NCI-H2107 treated with DMSO at 0.1 percent for 48 hours (cell line): ENCODE results near the gene CANT1.

ENCODE experiments used
- DNase-seq: peaks from one replicate; lab custom pipeline; 2025; ENCODE audit not compliant: unreplicated experiment; lab: John Stamatoyannopoulos, UW

CANT1 gene

GRCh38 chr17:79009397-79010303, at the start of gene CANT1:
Gene CANT1, minus strand, starts transcription at chr17:79009764. Its CDS starts 12,142 bp downstream, at chr17:78997622.
- DNase-seq: peak; percentile 33

- no peak for DNase-seq
Observed at GRCh38 chr17:79057737-79058385, 48.3 kb upstream of the CANT1 start.

- DNase-seq: no peak
Observed at GRCh38 chr17:79055197-79055596, 45.6 kb upstream of the CANT1 start.

- no peak for DNase-seq
Observed at GRCh38 chr17:79054200-79054960, 44.8 kb upstream of the CANT1 start.

- no peak for DNase-seq
Observed at GRCh38 chr17:79053251-79053925, 43.8 kb upstream of the CANT1 start.

- DNase-seq: no peak
Observed at GRCh38 chr17:79052131-79052530, 42.6 kb upstream of the CANT1 start.

GRCh38 chr17:79051306-79051705, 41.7 kb upstream of the CANT1 start:
- DNase-seq: no peak

- no peak for DNase-seq
Observed at GRCh38 chr17:79050551-79050950, 41.0 kb upstream of the CANT1 start.

GRCh38 chr17:79049821-79050220, 40.3 kb upstream of the CANT1 start:
- no peak for DNase-seq

- no peak for DNase-seq
Observed at GRCh38 chr17:79048826-79049755, 39.5 kb upstream of the CANT1 start.

- DNase-seq: no peak
Observed at GRCh38 chr17:79047923-79048825, 38.6 kb upstream of the CANT1 start.

- DNase-seq: no peak
Observed at GRCh38 chr17:79047291-79047920, 37.8 kb upstream of the CANT1 start.

GRCh38 chr17:79046916-79047280, 37.3 kb upstream of the CANT1 start:
- DNase-seq: no peak

- DNase-seq: no peak
Observed at GRCh38 chr17:79046197-79046915, 36.8 kb upstream of the CANT1 start.

GRCh38 chr17:79045842-79046196, 36.3 kb upstream of the CANT1 start:
- DNase-seq: peak; percentile 64

- DNase-seq: no peak
Observed at GRCh38 chr17:79045001-79045729, 35.6 kb upstream of the CANT1 start.

- DNase-seq: no peak
Observed at GRCh38 chr17:79044462-79044861, 34.9 kb upstream of the CANT1 start.
